H1 (cell line): Measurements from ENCODE around the gene FHAD1. TPM values are rescaled to one million over a fixed set of nuclear protein-coding genes. Genes with fewer than 3 reads are reported as not detected.

Experiments used
- BACH1 ChIP-seq: IDR thresholded peaks from 2 replicates; pipeline ENCODE4 v1.6.1; 2012; ENCODE audit warnings: low read length, improper control_type of control experiment
- CBX8 ChIP-seq: fragments of 300-800, 300-1000 bp; sonication (generic); IDR thresholded peaks from 2 replicates; pipeline ENCODE4 v1.7.1; 2016; ENCODE audit warnings: low read depth, low read length, borderline replicate concordance
- CHD2 ChIP-seq: IDR thresholded peaks from 2 replicates; pipeline ENCODE4 v1.6.1; 2012; ENCODE audit warnings: low read length, improper control_type of control experiment
- GABPA ChIP-seq: IDR thresholded peaks from 2 replicates; pipeline ENCODE4 v1.6.1; 2011; ENCODE audit warnings: mild to moderate bottlenecking, low read length, moderate library complexity, borderline replicate concordance; ENCODE audit not compliant: insufficient read depth
- HDAC2 ChIP-seq, 2 experiments: fragments of 300-600 bp in 1 of 2; sonication (generic) in 1 of 2; IDR thresholded peaks; 2 replicates each; pipeline ENCODE4 v1.6.1; 2011 to 2012; ENCODE audit warnings: low read depth in 2 of 2, low read length in 2 of 2, mild to moderate bottlenecking in 2 of 2, moderate library complexity in 2 of 2, borderline replicate concordance in 1 of 2, inconsistent platforms in 1 of 2
- NANOG ChIP-seq: IDR thresholded peaks from 2 replicates; pipeline ENCODE4 v1.6.1; 2011; ENCODE audit warnings: low read length, low read depth, mild to moderate bottlenecking, inconsistent platforms; ENCODE audit not compliant: insufficient read depth, poor library complexity, severe bottlenecking
- RBBP5 ChIP-seq: IDR thresholded peaks from 2 replicates; pipeline ENCODE4 v1.7.1; 2012; ENCODE audit warnings: low read depth, mild to moderate bottlenecking, inconsistent platforms, low read length, moderate library complexity, borderline replicate concordance
- RXRA ChIP-seq: IDR thresholded peaks from 2 replicates; pipeline ENCODE4 v1.6.1; 2011; ENCODE audit warnings: low read depth, mild to moderate bottlenecking, low read length, moderate library complexity; ENCODE audit not compliant: insufficient read depth
- SP1 ChIP-seq: IDR thresholded peaks from 2 replicates; pipeline ENCODE4 v1.6.1; 2011; ENCODE audit warnings: low read depth, low read length
- SP2 ChIP-seq: IDR thresholded peaks from 2 replicates; pipeline ENCODE4 v1.6.1; 2012; ENCODE audit warnings: mild to moderate bottlenecking, low read length, inconsistent platforms
- polyA plus RNA-seq, 7 experiments: library from polyadenylated mRNA; depleted of rRNA in 3 of 7; stranded (reverse) in 5 of 7; unstranded in 2 of 7; fragments of >200 nt in 5 of 7; fragments of 200-250 nt in 2 of 7; gene quantifications; 1 replicate in 5 of 7; 2 replicates in 1 of 7; 4 replicates in 1 of 7; pipeline versions ENCODE4 v1.2.1 to v1.2.3, GENCODE V29; 2011 to 2013; ENCODE audit warnings: missing spikeins in 2 of 7, mixed read lengths in 2 of 7
- total RNA-seq: library from RNA; stranded (reverse); fragmentation: NEBNext Ultra II Directional; extraction: Animal tissue kit (Norgen Biotek cat#: 25700); gene quantifications from 2 replicates; pipeline ENCODE4 v1.2.1, GENCODE V29; 2021
- TF ChIP-seq, protein P1 (sequence below): fragments of 300-600 bp; sonication (generic); IDR thresholded peaks from 2 replicates; pipeline ENCODE4 v1.7.1; 2012; ENCODE audit warnings: low read length, moderate library complexity, mild to moderate bottlenecking, inconsistent platforms; ENCODE audit not compliant: insufficient replicate concordance

The FHAD1 gene
- total and polyA plus RNA-seq, 2 of the 8 experiments (the other 6 are each of a cell fraction or from before 2014, with no cell fraction given): 0.39 to 0.69 TPM

DNA sequence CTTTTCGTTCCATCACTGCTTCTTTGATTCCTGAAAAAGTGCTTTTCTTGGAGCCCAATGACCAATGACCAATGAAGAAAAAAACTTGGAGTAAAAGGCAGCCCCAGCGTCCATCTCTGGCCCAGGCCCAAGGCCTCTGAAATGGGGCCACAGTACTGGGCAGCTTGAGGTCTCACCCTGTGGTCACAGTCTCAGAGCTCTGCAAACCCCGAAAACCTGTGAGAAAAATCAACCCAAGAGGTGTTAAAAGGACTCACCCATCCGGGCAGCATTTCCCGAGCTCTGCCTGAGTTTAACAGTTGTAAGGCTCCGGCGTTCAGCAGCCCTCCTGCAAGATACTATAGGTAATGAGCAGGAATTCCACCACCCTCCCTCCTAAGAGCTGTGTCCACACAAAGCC, 160.6 kb downstream of the FHAD1 start (continued):
- TF ChIP-seq, protein P1, sequence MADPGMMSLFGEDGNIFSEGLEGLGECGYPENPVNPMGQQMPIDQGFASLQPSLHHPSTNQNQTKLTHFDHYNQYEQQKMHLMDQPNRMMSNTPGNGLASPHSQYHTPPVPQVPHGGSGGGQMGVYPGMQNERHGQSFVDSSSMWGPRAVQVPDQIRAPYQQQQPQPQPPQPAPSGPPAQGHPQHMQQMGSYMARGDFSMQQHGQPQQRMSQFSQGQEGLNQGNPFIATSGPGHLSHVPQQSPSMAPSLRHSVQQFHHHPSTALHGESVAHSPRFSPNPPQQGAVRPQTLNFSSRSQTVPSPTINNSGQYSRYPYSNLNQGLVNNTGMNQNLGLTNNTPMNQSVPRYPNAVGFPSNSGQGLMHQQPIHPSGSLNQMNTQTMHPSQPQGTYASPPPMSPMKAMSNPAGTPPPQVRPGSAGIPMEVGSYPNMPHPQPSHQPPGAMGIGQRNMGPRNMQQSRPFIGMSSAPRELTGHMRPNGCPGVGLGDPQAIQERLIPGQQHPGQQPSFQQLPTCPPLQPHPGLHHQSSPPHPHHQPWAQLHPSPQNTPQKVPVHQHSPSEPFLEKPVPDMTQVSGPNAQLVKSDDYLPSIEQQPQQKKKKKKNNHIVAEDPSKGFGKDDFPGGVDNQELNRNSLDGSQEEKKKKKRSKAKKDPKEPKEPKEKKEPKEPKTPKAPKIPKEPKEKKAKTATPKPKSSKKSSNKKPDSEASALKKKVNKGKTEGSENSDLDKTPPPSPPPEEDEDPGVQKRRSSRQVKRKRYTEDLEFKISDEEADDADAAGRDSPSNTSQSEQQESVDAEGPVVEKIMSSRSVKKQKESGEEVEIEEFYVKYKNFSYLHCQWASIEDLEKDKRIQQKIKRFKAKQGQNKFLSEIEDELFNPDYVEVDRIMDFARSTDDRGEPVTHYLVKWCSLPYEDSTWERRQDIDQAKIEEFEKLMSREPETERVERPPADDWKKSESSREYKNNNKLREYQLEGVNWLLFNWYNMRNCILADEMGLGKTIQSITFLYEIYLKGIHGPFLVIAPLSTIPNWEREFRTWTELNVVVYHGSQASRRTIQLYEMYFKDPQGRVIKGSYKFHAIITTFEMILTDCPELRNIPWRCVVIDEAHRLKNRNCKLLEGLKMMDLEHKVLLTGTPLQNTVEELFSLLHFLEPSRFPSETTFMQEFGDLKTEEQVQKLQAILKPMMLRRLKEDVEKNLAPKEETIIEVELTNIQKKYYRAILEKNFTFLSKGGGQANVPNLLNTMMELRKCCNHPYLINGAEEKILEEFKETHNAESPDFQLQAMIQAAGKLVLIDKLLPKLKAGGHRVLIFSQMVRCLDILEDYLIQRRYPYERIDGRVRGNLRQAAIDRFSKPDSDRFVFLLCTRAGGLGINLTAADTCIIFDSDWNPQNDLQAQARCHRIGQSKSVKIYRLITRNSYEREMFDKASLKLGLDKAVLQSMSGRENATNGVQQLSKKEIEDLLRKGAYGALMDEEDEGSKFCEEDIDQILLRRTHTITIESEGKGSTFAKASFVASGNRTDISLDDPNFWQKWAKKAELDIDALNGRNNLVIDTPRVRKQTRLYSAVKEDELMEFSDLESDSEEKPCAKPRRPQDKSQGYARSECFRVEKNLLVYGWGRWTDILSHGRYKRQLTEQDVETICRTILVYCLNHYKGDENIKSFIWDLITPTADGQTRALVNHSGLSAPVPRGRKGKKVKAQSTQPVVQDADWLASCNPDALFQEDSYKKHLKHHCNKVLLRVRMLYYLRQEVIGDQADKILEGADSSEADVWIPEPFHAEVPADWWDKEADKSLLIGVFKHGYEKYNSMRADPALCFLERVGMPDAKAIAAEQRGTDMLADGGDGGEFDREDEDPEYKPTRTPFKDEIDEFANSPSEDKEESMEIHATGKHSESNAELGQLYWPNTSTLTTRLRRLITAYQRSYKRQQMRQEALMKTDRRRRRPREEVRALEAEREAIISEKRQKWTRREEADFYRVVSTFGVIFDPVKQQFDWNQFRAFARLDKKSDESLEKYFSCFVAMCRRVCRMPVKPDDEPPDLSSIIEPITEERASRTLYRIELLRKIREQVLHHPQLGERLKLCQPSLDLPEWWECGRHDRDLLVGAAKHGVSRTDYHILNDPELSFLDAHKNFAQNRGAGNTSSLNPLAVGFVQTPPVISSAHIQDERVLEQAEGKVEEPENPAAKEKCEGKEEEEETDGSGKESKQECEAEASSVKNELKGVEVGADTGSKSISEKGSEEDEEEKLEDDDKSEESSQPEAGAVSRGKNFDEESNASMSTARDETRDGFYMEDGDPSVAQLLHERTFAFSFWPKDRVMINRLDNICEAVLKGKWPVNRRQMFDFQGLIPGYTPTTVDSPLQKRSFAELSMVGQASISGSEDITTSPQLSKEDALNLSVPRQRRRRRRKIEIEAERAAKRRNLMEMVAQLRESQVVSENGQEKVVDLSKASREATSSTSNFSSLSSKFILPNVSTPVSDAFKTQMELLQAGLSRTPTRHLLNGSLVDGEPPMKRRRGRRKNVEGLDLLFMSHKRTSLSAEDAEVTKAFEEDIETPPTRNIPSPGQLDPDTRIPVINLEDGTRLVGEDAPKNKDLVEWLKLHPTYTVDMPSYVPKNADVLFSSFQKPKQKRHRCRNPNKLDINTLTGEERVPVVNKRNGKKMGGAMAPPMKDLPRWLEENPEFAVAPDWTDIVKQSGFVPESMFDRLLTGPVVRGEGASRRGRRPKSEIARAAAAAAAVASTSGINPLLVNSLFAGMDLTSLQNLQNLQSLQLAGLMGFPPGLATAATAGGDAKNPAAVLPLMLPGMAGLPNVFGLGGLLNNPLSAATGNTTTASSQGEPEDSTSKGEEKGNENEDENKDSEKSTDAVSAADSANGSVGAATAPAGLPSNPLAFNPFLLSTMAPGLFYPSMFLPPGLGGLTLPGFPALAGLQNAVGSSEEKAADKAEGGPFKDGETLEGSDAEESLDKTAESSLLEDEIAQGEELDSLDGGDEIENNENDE: no peak
- TF ChIP-seq NANOG (no peak), CBX8 (no peak), SP2 (no peak), HDAC2 (IDR thresholded peaks at IDR 0.05; ENCODE audit: borderline replicate concordance in 1 of 2, low read depth in 2 of 2, low read length in 2 of 2) (no peak), CHD2 (no peak), RXRA (no peak), RBBP5 (no peak), BACH1 (no peak), GABPA (no peak), SP1 (no peak)
